ENCODE data around the gene MED22.

MED22 gene

DNA sequence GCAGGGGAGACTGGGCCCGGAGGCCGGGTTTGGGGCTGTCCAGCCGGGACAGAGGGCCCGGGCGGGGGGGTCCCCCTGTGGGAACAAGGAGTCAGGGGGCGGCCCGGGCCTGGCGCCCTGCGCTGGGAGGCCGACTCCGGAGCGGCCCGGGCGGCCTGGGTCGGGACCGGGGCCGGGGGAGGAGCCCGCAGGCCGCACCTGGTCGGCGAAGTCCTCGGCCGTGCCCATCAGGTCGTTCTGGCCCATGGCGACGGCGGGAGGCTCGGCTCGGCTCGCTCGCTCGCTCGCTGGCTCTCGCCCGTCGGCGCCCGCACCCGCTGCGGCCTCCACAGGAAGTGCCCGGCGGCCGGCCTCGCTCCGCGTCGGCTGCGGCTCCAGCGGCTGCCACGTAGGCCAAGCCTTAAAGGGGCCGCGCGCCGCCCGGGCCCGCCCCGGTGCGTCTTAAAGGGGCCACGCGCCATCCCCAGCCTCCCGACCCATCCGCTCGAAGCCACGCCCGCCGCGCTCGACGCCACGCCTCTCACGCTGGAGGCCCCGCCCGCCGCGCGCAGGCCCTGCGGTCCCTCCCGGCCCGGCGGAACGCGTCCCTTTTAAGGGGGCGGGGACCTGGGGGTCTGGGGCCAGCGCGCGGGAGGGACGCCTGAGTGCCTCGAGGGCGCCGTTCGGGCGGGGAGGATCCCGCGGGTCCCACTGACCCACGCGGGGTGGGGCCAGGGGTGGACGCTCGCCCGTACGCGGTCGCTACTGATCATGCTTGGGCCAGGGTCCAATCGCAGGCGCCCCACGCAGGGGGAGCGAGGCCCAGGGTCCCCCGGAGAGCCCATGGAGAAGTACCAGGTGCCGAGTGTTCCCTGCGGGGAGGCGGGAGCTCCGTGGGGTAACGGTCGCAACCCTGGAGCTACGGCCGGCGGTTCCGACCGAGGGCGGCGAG is 28.1 kb upstream of the MED22 start, which contains the start of the genes STKLD1 and SURF4:
STKLD1 (plus strand) TSS at position 643 of the 931 bp plus-strand sequence; CDS start at position 751, 108 bp downstream.
SURF4 (minus strand) TSS at position 337 of the 931 bp plus-strand sequence; CDS start at position 246, 91 bp downstream.
- peak; percentile 92 to 94 for DNase-seq (ENCODE audit: low read depth in 2 of 2)

DNA sequence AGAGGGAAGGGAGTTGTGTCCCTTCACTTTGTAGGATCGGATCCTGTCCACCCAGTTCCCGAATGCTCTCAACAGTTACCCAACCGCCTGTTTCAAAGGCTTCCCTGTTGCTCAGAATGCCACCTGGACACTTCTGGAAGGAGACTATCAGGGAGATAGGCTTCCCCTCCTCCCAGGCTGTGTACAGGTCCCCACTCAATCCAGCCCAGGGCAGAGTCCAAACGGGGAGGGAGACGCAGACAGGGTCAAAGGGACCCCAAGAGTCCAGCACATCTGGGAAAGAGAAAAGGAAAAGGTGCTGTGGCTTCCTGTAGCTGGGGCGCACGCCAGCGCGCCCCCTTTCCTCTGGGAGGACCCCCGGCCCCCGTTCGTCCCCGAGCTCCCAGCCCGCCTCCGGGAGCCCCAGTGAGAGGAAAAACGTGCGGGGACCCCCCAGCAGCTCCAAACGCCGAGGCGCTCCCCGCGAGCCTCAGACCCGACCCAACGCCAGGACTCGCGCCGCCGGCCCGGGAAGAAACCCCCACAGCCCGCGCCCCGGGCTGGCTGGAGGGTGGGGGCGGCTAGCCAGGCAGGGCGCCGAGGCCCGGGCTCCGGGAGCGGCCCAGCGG is 27.3 kb upstream of the MED22 start:
- DNase-seq (ENCODE audit: low read depth in 2 of 2), result no peak

DNA sequence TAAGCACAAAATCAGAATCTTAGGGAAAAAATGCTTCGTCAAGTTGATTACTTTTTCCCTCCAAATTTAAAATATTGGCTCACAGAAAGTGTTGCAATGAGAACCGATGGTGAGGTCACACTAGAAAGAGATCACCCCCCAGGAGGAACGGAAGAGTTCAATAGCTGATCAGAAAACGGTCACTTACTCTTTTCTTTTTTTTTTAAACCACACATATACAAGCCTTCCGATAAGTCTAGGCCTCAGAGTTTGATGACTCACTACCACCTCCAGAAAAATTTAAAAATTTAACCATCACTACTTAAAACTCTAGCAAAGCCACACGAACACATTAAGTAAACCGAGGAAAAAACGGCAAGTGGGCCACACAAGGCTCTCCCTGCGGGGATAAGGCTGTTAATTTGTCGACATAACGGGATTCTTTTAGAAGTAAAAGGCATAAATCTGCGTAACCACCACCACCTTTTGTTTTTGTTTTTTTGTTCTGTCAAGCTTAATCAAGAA is 26.7 kb upstream of the MED22 start:
- no peak for DNase-seq (ENCODE audit: low read depth in 2 of 2)

GRCh38 chr9:133372144-133372543 is 24.2 kb upstream of the MED22 start:
- no peak for DNase-seq (ENCODE audit: low read depth in 2 of 2)

DNA sequence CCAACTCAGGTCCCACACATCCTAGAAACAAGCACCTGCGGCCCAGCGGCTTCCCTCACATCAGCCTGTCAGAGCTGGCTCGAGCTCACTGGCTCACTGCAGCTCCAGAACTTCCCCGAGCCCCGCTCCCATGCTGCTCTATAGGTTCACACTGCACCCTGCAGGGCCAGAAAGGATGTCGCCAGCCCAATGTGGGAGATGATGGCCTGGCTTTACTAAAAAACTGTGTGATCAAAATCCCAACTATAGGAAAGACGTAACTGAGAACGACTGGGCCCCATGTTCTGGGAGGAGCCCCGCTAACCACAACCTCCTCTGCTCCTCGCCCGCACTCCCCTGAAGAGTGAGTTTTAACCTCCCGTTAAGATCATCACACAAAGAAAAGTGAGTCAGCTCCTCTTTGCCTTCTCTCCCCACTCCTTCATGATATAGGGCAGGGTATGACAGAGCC is 23.4 kb upstream of the MED22 start:
- peak; percentile 59 to 78 for DNase-seq (ENCODE audit: low read depth in 2 of 2)

DNA sequence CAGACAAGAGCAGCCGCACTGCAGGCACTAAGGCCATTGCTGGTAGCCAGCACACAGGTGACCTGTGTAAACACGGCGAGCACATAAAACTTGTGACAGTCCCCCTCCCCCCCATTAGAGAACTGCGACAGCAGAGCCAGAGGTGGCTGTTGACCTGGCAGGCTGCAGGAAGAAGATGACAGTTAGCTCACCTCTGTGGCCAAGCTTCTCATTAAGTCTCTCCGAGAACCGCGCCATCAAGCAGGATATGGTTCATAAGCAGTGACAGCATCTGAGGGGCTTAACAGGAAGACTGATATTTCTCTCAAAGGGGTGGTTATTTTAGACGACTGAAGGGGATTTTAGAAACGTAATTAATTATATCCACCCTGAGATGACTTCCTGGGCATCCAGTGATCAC is 22.8 kb upstream of the MED22 start:
- no peak for DNase-seq (ENCODE audit: low read depth in 2 of 2)

DNA sequence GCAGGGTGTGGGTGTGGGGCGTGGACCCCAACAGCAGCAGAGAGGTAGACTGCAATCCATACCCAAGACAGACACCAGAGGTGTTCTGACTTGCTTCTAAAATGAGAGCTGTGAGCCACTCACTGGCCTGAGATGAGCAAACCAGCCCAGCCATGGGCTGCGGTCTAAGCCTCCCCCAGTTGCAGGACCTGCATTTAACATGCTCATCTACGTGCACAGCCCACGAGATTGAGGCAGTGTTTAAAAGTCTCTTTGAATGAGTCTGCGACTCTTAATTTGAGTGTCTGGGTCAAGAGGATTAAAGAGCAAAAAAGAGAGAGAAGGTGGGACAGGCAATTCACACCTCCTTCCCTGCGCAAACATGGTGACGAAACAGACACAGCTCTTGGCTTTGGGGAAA is 22.0 kb upstream of the MED22 start:
- no peak for DNase-seq (ENCODE audit: low read depth in 2 of 2)

DNA sequence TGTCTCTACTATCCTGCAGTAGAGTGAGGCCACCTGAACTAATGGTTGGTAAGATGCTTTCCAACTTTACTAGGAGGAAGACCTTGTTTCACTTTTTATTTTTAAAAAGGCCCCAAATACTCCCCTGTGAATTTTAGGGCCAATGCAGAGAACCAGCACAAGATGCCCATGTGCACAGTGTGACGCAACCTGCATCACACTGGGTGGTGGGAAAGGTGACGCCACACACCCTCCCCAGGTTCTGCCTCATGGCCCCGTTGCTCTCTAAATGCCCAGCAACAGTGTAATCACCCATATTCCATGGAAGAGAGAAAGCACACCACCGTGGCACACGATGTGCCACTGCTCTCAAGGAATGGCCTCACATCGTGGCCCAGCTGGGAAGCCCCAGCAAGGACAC is 21.5 kb upstream of the MED22 start:
- no peak for DNase-seq (ENCODE audit: low read depth in 2 of 2)

GRCh38 chr9:133368249-133368881 is 20.4 kb upstream of the MED22 start:
- DNase-seq (ENCODE audit: low read depth in 2 of 2), result no peak

GRCh38 chr9:133367778-133368177 is 19.8 kb upstream of the MED22 start:
- no peak for DNase-seq (ENCODE audit: low read depth in 2 of 2)

DNA sequence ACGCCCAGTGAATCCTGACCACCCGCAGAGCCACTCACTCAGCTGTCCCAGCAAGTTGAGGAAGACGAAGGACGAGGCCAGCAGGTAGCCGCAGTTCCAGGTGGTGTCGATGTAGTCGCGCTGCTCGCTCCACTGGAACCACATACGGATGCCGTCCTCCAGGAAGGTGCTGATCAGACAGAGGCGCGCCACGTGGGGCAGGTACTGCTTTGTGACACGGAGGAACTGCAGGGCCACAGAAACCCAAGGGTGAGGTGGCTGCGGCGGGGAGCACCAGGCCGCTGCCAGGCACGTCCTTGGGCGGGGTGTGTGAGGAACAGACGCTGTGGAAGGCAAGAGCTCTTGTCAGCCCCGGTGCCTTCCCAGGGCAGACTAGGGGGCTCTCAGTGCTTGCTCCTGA is 19.3 kb upstream of the MED22 start:
- no peak for DNase-seq (ENCODE audit: low read depth in 2 of 2)

- no peak for DNase-seq (ENCODE audit: low read depth in 2 of 2)
These were observed 18.5 kb upstream of the MED22 start for GRCh38 chr9:133366435-133366834.

DNA sequence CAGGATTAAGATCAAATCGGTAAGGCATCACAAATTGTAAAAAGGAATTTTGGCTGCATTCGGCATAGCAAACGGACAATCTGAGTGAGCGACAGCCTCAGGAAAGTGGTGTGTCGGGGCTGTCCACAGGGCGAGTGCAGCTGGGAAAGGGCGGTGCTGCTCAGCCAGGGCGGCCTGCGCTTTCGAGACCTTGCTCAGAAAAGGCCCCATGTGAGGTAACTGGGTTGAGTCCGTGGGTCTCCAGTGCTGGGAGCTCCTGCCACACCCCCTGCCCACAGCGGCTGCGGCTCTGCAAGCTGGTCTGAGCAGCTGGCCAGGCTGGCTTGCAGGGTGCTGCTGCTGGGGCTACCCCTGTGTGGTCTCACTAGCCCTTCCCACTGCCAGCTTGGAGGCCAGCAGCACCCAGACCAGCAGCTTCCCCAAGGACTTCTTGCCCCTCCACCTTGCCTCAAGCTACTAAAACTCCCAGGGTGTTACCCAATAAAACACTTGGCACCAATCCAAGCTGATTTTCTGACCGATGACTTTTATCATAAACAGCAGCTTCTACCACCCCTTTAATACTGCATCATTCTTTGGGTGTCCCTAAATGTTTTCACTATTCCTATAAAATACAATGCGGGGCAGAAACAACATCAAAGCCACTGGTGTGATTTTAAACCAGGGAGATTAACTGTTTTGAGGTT is 14.6 kb upstream of the MED22 start:
- no peak for DNase-seq (ENCODE audit: low read depth in 2 of 2)

DNA sequence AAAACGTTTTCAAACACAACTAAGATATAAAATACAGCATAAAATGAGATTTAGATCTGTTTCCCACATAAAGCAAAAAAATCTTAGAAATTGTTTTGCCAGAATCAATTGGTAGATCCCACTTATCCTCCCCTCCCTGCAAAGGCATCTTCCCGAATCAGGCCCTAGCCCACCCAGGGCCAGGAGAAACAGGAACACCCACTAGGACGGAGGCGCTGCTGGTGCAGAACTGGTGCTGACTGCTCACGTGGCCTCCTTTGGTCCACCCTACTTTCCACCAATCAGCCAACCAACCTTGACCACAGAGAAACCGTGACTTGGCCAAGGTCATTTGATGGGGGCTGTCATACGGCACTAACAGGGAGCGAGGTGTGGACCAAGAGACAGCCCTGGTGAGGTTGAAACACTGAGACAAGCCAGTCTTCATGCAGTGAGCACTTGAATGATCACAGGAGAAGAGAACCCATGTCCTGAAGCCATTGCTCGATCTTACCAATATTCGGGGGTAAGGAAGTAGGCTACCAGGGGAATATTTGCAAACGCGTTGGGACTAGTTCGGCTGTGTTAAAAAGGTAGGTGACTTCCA is 13.7 kb upstream of the MED22 start:
- no peak for DNase-seq (ENCODE audit: low read depth in 2 of 2)

DNA sequence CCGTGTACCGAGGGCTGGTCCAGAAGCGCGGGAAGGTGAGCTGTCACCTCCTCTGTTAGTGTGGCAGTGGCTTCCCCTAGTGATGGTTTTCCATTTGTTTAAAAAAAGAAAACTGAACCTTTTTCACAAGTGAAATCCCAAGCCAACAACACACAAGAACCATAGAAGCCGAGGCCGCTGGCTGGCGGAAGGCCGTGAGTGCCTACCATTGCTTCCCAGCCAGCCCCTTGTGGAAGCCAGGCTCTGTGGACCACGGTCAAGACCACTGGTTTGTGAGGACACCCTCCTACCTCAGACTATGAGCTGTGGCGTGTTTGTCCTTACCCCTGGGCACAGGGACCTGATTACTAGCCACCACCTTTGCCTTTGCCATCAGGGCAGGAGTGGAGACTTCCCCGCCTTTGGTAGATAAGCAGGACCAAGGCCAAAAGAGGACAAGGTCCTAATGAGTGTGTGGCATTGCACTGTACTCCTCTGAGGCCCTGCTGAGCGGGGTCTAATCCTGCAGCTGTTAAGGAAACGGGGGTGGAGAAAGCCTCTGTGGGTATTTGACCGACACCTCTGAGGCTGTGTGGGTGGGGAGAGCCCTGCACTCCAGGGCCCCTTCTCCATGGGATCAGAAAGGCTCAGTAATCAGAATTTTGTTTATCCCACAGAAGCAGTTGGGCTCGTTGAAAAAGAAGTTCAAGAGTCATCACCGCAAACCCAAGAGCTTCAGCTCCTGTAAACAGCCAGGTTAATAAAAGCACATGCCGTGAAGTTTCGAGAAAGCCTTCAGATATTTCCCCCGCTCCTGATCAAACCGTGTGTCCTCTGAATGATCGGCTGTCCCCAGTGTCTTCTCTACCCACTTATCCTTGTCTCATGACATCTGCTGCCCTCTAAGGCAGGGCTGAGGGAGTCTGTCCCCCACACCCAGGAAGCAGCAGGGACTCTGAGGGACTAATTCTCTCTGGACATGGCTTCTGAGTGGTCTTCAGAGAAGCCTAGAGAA is 12.8 kb upstream of the MED22 start:
- no peak for DNase-seq (ENCODE audit: low read depth in 2 of 2)

- DNase-seq (ENCODE audit: low read depth in 2 of 2), result no peak
These were observed 11.7 kb upstream of the MED22 start for GRCh38 chr9:133359399-133360175.

GRCh38 chr9:133357656-133358055 is 9.7 kb upstream of the MED22 start:
- no peak for DNase-seq (ENCODE audit: low read depth in 2 of 2)

GRCh38 chr9:133356391-133357091 is 8.6 kb upstream of the MED22 start, which contains the start of the genes SURF1 and SURF2:
Gene SURF1, minus strand, starts transcription at chr9:133356487. Its CDS starts 34 bp downstream, at chr9:133356453.
Gene SURF2, plus strand, starts transcription at chr9:133356550. Its CDS starts 43 bp downstream, at chr9:133356593.
- DNase-seq (ENCODE audit: low read depth in 2 of 2), result peak; percentile 81 to 92

All from stimulated activated CD4-positive, alpha-beta T cell treated with anti-CD3 and anti-CD28 coated beads, Interleukin-12 subunit alpha, Interleukin-12 subunit beta, amount 100 ng/mL, for 24 hours (primary cell).